Kidney epithelial cell (primary cell): ENCODE measurements around the gene GOLGA6L7. TPM values are rescaled to one million over a fixed set of nuclear protein-coding genes. Genes with fewer than 3 reads are reported as not detected.
"Not testable (repeated sequence)": the region's sequence is repeated elsewhere in the genome, so short reads cannot be mapped to it uniquely, and the experiment has no call there.

Source experiments
- DNase-seq: peaks from one replicate; pipeline ENCODE4 v3.0.0-alpha.2; 2010; ENCODE audit warnings: low read depth
- H3K27me3 ChIP-seq: 2 replicates; pipeline ENCODE4 v1.6.0; 2011; ENCODE audit warnings: low read length; ENCODE audit not compliant: control insufficient read depth, insufficient read depth
- H3K36me3 ChIP-seq: 2 replicates; pipeline ENCODE4 v1.5.1; 2011; ENCODE audit warnings: low read length; ENCODE audit not compliant: control insufficient read depth, insufficient read depth
- H3K4me3 ChIP-seq: 2 replicates; pipeline ENCODE4 v1.5.1; 2011; ENCODE audit warnings: low read depth, mild to moderate bottlenecking, control low read depth, low read length
- CTCF ChIP-seq: IDR thresholded peaks from 2 replicates; pipeline ENCODE4 v1.5.1; 2011; ENCODE audit warnings: mild to moderate bottlenecking, moderate library complexity, low read length, control low read depth, inconsistent platforms; ENCODE audit not compliant: insufficient read depth, poor library complexity, severe bottlenecking
- total RNA-seq: library from RNA; depleted of rRNA; stranded (reverse); fragments of >200 nt; gene quantifications from 2 replicates; pipeline ENCODE4 v1.2.3, GENCODE V29; 2015

GOLGA6L7 gene
- total RNA-seq, 1 donor from 2014 or later = not detected

GRCh38 chr15:28892789-28893610 is 44.6 kb upstream of the GOLGA6L7 start:
- TF ChIP-seq CTCF = no peak
- DNase-seq = no peak
- Histone ChIP-seq H3K36me3 (no peaks in the 10 kb centered on the region), H3K4me3 (no peak overlapping the region), H3K27me3 (no peaks in the 10 kb centered on the region)

GRCh38 chr15:28891588-28891987 is 43.1 kb upstream of the GOLGA6L7 start:
- no peak overlapping the region for H3K4me3 ChIP-seq
- DNase-seq = no peak
- TF ChIP-seq CTCF = no peak
- no peaks in the 10 kb centered on the region for H3K27me3 ChIP-seq
- H3K36me3 ChIP-seq = no peaks in the 10 kb centered on the region

- TF ChIP-seq CTCF = no peak
- no peaks in the 10 kb centered on the region for H3K36me3 ChIP-seq
- H3K27me3 ChIP-seq = no peaks in the 10 kb centered on the region
- no peak overlapping the region for H3K4me3 ChIP-seq
- DNase-seq = no peak
Measured at GRCh38 chr15:28890711-28891495, 42.5 kb upstream of the GOLGA6L7 start.

GRCh38 chr15:28890291-28890690 is 41.8 kb upstream of the GOLGA6L7 start:
- DNase-seq, H3K36me3 ChIP-seq, H3K27me3 ChIP-seq, H3K4me3 ChIP-seq: not testable (repeated sequence)

GRCh38 chr15:28889871-28890270 is 41.4 kb upstream of the GOLGA6L7 start:
- not testable (repeated sequence) for H3K36me3 ChIP-seq, H3K27me3 ChIP-seq, H3K4me3 ChIP-seq, DNase-seq

- DNase-seq = no peak
- TF ChIP-seq CTCF = no peak
- no peak overlapping the region for H3K4me3 ChIP-seq
Measured at GRCh38 chr15:28889346-28889745, 40.9 kb upstream of the GOLGA6L7 start.

More at GRCh38 chr15:28889346-28889745, 40.9 kb upstream of the GOLGA6L7 start:
- Histone ChIP-seq H3K36me3 (no peaks in the 10 kb centered on the region), H3K27me3 (no peaks in the 10 kb centered on the region)
